HCT116 (cell line): ENCODE measurements around the gene MON2.

Experiments
- EGR1 ChIP-seq: IDR thresholded peaks from 2 replicates; pipeline ENCODE4 v1.6.1; 2012; ENCODE audit warnings: low read depth
- EZH2 ChIP-seq: fragments of 200-600 bp; sonication (generic); IDR thresholded peaks from 2 replicates; pipeline ENCODE4 v1.6.1; 2017; ENCODE audit warnings: antibody characterized with exemption, mixed run types
- EZH2phosphoT487 ChIP-seq: fragments of 200-600 bp; IDR thresholded peaks from 2 replicates; pipeline ENCODE4 v1.6.1; 2018; ENCODE audit warnings: antibody characterized with exemption, borderline replicate concordance
- POLR2A ChIP-seq: IDR thresholded peaks from 2 replicates; pipeline ENCODE4 v1.7.0; 2011; ENCODE audit warnings: borderline replicate concordance; ENCODE audit not compliant: insufficient read depth, insufficient read length; ENCODE audit errors: extremely low read depth
- POLR2AphosphoS5 ChIP-seq: IDR thresholded peaks from 2 replicates; pipeline ENCODE4 v1.6.1; 2011; ENCODE audit warnings: mild to moderate bottlenecking, low read depth, low read length, moderate library complexity
- RAD21 ChIP-seq: IDR thresholded peaks from 2 replicates; pipeline ENCODE4 v1.6.1; 2012; ENCODE audit warnings: low read depth, mild to moderate bottlenecking
- SIN3A ChIP-seq: IDR thresholded peaks from 2 replicates; pipeline ENCODE4 v1.6.1; 2012; ENCODE audit warnings: low read depth
- TCF7L2 ChIP-seq: IDR thresholded peaks from 2 replicates; pipeline ENCODE4 v1.7.0; 2011; ENCODE audit warnings: borderline replicate concordance, inconsistent platforms; ENCODE audit not compliant: insufficient read depth, insufficient read length; ENCODE audit errors: extremely low read depth
- YY1 ChIP-seq: IDR thresholded peaks from 2 replicates; pipeline ENCODE4 v1.6.1; 2011; ENCODE audit warnings: low read length, low read depth, moderate library complexity, mild to moderate bottlenecking; ENCODE audit not compliant: insufficient replicate concordance; ENCODE audit errors: extremely low read depth
- ZNF274 ChIP-seq: fragments of 200-500 bp; sonication (Bioruptor generic); IDR thresholded peaks from 2 replicates; pipeline ENCODE4 v1.6.1; 2014; ENCODE audit warnings: mild to moderate bottlenecking, low read depth, low read length, inconsistent platforms
- TF ChIP-seq, protein P1 (sequence below), 3 experiments: fragments of 200-600 bp in 1 of 3; sonication (generic) in 1 of 3; IDR thresholded peaks in 2 of 3; conservative IDR thresholded peaks in 1 of 3; 2 replicates each; pipeline ENCODE4 v1.5.1; 2012 to 2017; ENCODE audit warnings: low read depth in 2 of 3, low read length in 2 of 3, antibody characterized with exemption in 1 of 3, borderline replicate concordance in 1 of 3, control low read depth in 1 of 3, mild to moderate bottlenecking in 1 of 3, mixed read lengths in 1 of 3, mixed run types in 1 of 3, moderate library complexity in 1 of 3; ENCODE audit not compliant: insufficient read depth in 1 of 3
- TF ChIP-seq, protein P2 (sequence below): IDR thresholded peaks from 2 replicates; pipeline ENCODE4 v1.6.1; 2012
- TF ChIP-seq, protein P3 (sequence below): IDR thresholded peaks from 2 replicates; pipeline ENCODE4 v1.6.1; 2012
- TF ChIP-seq, protein P4 (sequence below): IDR thresholded peaks from 2 replicates; pipeline ENCODE4 v1.6.1; 2011; ENCODE audit warnings: mild to moderate bottlenecking, low read length, moderate library complexity; ENCODE audit not compliant: insufficient replicate concordance; ENCODE audit errors: extremely low read depth

DNA sequence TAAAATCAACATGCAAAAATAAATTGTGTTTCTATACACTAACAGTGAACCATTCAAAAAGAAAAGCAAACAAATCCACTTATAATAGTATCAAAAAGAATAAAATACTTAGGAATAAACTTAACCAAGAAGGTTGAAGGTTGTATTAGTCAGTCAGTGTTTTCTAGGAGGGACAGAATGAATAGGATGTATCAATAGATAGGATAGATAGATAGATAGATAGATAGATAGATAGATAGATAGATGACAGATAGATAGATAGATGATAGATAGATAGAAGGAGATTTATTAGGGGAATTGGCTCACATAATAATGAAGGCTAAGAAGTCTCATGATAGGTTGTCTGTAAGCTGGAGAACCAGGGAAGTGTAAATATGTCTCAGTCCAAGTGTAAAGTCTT lies 37.2 kb upstream of the MON2 start:
- no peak for TF ChIP-seq RAD21
- TF ChIP-seq, protein P1, sequence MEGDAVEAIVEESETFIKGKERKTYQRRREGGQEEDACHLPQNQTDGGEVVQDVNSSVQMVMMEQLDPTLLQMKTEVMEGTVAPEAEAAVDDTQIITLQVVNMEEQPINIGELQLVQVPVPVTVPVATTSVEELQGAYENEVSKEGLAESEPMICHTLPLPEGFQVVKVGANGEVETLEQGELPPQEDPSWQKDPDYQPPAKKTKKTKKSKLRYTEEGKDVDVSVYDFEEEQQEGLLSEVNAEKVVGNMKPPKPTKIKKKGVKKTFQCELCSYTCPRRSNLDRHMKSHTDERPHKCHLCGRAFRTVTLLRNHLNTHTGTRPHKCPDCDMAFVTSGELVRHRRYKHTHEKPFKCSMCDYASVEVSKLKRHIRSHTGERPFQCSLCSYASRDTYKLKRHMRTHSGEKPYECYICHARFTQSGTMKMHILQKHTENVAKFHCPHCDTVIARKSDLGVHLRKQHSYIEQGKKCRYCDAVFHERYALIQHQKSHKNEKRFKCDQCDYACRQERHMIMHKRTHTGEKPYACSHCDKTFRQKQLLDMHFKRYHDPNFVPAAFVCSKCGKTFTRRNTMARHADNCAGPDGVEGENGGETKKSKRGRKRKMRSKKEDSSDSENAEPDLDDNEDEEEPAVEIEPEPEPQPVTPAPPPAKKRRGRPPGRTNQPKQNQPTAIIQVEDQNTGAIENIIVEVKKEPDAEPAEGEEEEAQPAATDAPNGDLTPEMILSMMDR (IDR thresholded peaks at IDR 0.05 in 2 of 3, conservative IDR thresholded peaks at IDR 0.05 in 1 of 3; ENCODE audit: borderline replicate concordance in 1 of 3, insufficient read depth in 1 of 3, low read depth in 2 of 3, low read length in 2 of 3) = no peak
- no peak for TF ChIP-seq ZNF274
- no peak for TF ChIP-seq EZH2phosphoT487
- TF ChIP-seq POLR2A = no peak
- no peak for TF ChIP-seq EGR1
- TF ChIP-seq, protein P2, sequence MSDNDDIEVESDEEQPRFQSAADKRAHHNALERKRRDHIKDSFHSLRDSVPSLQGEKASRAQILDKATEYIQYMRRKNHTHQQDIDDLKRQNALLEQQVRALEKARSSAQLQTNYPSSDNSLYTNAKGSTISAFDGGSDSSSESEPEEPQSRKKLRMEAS = no peak
- TF ChIP-seq EZH2 = no peak
- TF ChIP-seq SIN3A = no peak
- no peak for TF ChIP-seq POLR2AphosphoS5
- TF ChIP-seq, protein P3, sequence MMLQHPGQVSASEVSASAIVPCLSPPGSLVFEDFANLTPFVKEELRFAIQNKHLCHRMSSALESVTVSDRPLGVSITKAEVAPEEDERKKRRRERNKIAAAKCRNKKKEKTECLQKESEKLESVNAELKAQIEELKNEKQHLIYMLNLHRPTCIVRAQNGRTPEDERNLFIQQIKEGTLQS = no peak
- TF ChIP-seq, protein P4, sequence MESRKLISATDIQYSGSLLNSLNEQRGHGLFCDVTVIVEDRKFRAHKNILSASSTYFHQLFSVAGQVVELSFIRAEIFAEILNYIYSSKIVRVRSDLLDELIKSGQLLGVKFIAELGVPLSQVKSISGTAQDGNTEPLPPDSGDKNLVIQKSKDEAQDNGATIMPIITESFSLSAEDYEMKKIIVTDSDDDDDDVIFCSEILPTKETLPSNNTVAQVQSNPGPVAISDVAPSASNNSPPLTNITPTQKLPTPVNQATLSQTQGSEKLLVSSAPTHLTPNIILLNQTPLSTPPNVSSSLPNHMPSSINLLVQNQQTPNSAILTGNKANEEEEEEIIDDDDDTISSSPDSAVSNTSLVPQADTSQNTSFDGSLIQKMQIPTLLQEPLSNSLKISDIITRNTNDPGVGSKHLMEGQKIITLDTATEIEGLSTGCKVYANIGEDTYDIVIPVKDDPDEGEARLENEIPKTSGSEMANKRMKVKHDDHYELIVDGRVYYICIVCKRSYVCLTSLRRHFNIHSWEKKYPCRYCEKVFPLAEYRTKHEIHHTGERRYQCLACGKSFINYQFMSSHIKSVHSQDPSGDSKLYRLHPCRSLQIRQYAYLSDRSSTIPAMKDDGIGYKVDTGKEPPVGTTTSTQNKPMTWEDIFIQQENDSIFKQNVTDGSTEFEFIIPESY = no peak
- no peak for TF ChIP-seq YY1
- no peak for TF ChIP-seq TCF7L2
